Measurements from ENCODE around the gene INHBB.

- TF ChIP-seq EZH2 (IDR thresholded peaks at IDR 0.05; ENCODE audit: borderline replicate concordance, low read length) (no peak), CTCF (IDR thresholded peaks at IDR 0.05; ENCODE audit: low read length) (no peak)
These were observed 37.9 kb downstream of the INHBB start for GRCh38 chr2:120383631-120384340.
